Measurements from ENCODE around the gene KLHL18.

KLHL18 gene

GRCh38 chr3:47318916-47319315, 36.2 kb downstream of the KLHL18 start:
- no peak for TF ChIP-seq CTCF (IDR thresholded peaks at IDR 0.05; ENCODE audit: extremely low read depth, missing control alignments)
- DNase-seq (ENCODE audit: low spot score) = no peak

GRCh38 chr3:47319956-47320355, 37.2 kb downstream of the KLHL18 start:
- DNase-seq (ENCODE audit: low spot score) = no peak

GRCh38 chr3:47323431-47324277, 40.9 kb downstream of the KLHL18 start:
- TF ChIP-seq CTCF (IDR thresholded peaks at IDR 0.05; ENCODE audit: extremely low read depth, missing control alignments) = no peak
- DNase-seq (ENCODE audit: low spot score) = no peak

More at GRCh38 chr3:47319956-47320355, 37.2 kb downstream of the KLHL18 start:
- no peak for TF ChIP-seq CTCF (IDR thresholded peaks at IDR 0.05; ENCODE audit: extremely low read depth, missing control alignments)

GRCh38 chr3:47324278-47324865, 41.6 kb downstream of the KLHL18 start:
- DNase-seq (ENCODE audit: low spot score) = peak; percentile 70
- TF ChIP-seq CTCF (IDR thresholded peaks at IDR 0.05; ENCODE audit: extremely low read depth, missing control alignments) = peak; percentile 44

- no peak for TF ChIP-seq CTCF (IDR thresholded peaks at IDR 0.05; ENCODE audit: extremely low read depth, missing control alignments)
- no peak for DNase-seq (ENCODE audit: low spot score)
Observed at GRCh38 chr3:47333907-47334306, 51.2 kb downstream of the KLHL18 start.

GRCh38 chr3:47337656-47338055, 54.9 kb downstream of the KLHL18 start:
- no peak for TF ChIP-seq CTCF (IDR thresholded peaks at IDR 0.05; ENCODE audit: extremely low read depth, missing control alignments)
- DNase-seq (ENCODE audit: low spot score) = no peak

- TF ChIP-seq CTCF (IDR thresholded peaks at IDR 0.05; ENCODE audit: extremely low read depth, missing control alignments) = no peak
- no peak for DNase-seq (ENCODE audit: low spot score)
Observed at GRCh38 chr3:47339951-47340350, 57.2 kb downstream of the KLHL18 start.
